GM21515 (cell line): ENCODE data around the gene EYA4.

Source experiments
- ATAC-seq: cut with Tn5 transposase; IDR thresholded peaks from one replicate; pipeline ENCODE4 v1.9.1; 2021; ENCODE audit not compliant: unreplicated experiment

Gene EYA4

GRCh38 chr6:133559926-133560325, 318.8 kb downstream of the EYA4 start:
- ATAC-seq = no peak

GRCh38 chr6:133567636-133568035, 326.5 kb downstream of the EYA4 start:
- ATAC-seq = no peak

GRCh38 chr6:133568970-133569889, 328.1 kb downstream of the EYA4 start:
- peak; percentile 70 for ATAC-seq

GRCh38 chr6:133571681-133572080, 330.5 kb downstream of the EYA4 start:
- ATAC-seq = no peak

GRCh38 chr6:133577851-133578250, 336.7 kb downstream of the EYA4 start:
- no peak for ATAC-seq
